ENCODE results near the gene ANTXRL. TPM values are rescaled to one million over a fixed set of nuclear protein-coding genes. Genes with fewer than 3 reads are reported as not detected.
A peak's percentile ranks its signal among the peaks of the same experiment; 100 is the strongest.

ANTXRL gene
- total RNA-seq, 1 experiment from 2014 or later, result not detected

DNA sequence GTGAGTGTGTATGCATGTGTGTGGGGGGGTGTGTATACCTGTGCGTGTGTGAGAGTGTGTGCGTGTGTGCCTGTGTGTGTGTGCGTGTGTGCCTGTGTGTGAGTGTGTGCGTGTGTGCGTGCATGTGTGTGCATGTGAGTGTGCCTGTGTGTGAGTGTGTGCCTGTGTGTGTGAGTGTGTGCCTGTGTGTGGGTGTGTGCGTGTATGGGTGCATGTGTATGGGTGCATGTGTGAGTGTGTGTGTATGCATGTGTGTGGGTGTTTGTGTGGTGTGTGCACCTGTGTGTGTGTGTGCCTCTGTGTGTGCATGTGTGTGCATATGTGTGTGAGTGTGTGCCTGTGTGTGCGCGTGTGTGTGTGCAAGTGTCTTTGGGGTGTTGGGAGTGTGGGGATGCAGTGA lies 6.4 kb downstream of the ANTXRL start:
- BruUV-seq (replicated peaks), result no TSS peak
- H3K9me3 ChIP-seq (ENCODE audit: control insufficient read depth, insufficient read depth, low read depth, low read length), result no peaks in the 10 kb centered on the region
- no peak for ATAC-seq
- ChIA-PET POLR2A (no interaction called here), CTCF (no interaction called here)
- H3K4me3 ChIP-seq (ENCODE audit: low read depth in 2 of 2, low read length in 2 of 2), result no peak overlapping the region
- peaks cover 4% of the 10 kb centered on the region; the same call in 1 of the 2 replicates for H3K4me1 ChIP-seq (ENCODE audit: control insufficient read depth, insufficient read depth, low read length)
- no peak overlapping the region for H3K27ac ChIP-seq (ENCODE audit: low read length)
- H3K27me3 ChIP-seq (ENCODE audit: control insufficient read depth, insufficient read depth, low read length), result no peaks in the 10 kb centered on the region
- DNase-seq (ENCODE audit: low read depth, low spot score), result no peak
- in situ Hi-C loops (cut with HindIII; ENCODE audit: low pct_unique_long_range_greater_than_20kb, low sequenced_read_pairs) (no loop called here), intact Hi-C loops (cut with micrococcal nuclease; ENCODE audit: unreplicated experiment) (no loop called here)
- TF ChIP-seq SIN3A (IDR thresholded peaks at IDR 0.05; ENCODE audit: borderline replicate concordance, insufficient read depth, low read depth, low read length) (no peak), POLR2AphosphoS5 (IDR thresholded peaks at IDR 0.05; ENCODE audit: low read depth, low read length) (no peak), TCF7L2 (IDR thresholded peaks at IDR 0.05; ENCODE audit: low read depth, low read length) (no peak)
- TF ChIP-seq, protein P1, sequence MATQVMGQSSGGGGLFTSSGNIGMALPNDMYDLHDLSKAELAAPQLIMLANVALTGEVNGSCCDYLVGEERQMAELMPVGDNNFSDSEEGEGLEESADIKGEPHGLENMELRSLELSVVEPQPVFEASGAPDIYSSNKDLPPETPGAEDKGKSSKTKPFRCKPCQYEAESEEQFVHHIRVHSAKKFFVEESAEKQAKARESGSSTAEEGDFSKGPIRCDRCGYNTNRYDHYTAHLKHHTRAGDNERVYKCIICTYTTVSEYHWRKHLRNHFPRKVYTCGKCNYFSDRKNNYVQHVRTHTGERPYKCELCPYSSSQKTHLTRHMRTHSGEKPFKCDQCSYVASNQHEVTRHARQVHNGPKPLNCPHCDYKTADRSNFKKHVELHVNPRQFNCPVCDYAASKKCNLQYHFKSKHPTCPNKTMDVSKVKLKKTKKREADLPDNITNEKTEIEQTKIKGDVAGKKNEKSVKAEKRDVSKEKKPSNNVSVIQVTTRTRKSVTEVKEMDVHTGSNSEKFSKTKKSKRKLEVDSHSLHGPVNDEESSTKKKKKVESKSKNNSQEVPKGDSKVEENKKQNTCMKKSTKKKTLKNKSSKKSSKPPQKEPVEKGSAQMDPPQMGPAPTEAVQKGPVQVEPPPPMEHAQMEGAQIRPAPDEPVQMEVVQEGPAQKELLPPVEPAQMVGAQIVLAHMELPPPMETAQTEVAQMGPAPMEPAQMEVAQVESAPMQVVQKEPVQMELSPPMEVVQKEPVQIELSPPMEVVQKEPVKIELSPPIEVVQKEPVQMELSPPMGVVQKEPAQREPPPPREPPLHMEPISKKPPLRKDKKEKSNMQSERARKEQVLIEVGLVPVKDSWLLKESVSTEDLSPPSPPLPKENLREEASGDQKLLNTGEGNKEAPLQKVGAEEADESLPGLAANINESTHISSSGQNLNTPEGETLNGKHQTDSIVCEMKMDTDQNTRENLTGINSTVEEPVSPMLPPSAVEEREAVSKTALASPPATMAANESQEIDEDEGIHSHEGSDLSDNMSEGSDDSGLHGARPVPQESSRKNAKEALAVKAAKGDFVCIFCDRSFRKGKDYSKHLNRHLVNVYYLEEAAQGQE (IDR thresholded peaks at IDR 0.05; ENCODE audit: insufficient read depth in 1 of 2, low read depth in 2 of 2, low read length in 1 of 2), result no peak
- TF ChIP-seq, protein P2, sequence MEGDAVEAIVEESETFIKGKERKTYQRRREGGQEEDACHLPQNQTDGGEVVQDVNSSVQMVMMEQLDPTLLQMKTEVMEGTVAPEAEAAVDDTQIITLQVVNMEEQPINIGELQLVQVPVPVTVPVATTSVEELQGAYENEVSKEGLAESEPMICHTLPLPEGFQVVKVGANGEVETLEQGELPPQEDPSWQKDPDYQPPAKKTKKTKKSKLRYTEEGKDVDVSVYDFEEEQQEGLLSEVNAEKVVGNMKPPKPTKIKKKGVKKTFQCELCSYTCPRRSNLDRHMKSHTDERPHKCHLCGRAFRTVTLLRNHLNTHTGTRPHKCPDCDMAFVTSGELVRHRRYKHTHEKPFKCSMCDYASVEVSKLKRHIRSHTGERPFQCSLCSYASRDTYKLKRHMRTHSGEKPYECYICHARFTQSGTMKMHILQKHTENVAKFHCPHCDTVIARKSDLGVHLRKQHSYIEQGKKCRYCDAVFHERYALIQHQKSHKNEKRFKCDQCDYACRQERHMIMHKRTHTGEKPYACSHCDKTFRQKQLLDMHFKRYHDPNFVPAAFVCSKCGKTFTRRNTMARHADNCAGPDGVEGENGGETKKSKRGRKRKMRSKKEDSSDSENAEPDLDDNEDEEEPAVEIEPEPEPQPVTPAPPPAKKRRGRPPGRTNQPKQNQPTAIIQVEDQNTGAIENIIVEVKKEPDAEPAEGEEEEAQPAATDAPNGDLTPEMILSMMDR (IDR thresholded peaks at IDR 0.05), result no peak
- no peaks in the 10 kb centered on the region for H3K36me3 ChIP-seq (ENCODE audit: control insufficient read depth, insufficient read depth, low read length)

- in situ Hi-C loops (cut with HindIII; ENCODE audit: low pct_unique_long_range_greater_than_20kb, low sequenced_read_pairs) (no loop called here), intact Hi-C loops (cut with micrococcal nuclease; ENCODE audit: unreplicated experiment) (no loop called here)
- Histone ChIP-seq H3K27me3 (ENCODE audit: control insufficient read depth, insufficient read depth, low read length) (no peaks in the 10 kb centered on the region), H3K4me3 (ENCODE audit: low read depth in 2 of 2, low read length in 2 of 2) (no peak overlapping the region), H3K4me1 (ENCODE audit: control insufficient read depth, insufficient read depth, low read length) (peaks cover 4% of the 10 kb centered on the region; the same call in 1 of the 2 replicates), H3K9me3 (ENCODE audit: control insufficient read depth, insufficient read depth, low read depth, low read length) (no peaks in the 10 kb centered on the region), H3K36me3 (ENCODE audit: control insufficient read depth, insufficient read depth, low read length) (no peaks in the 10 kb centered on the region), H3K27ac (ENCODE audit: low read length) (no peak overlapping the region)
- DNase-seq (ENCODE audit: low read depth, low spot score) (no peak), ATAC-seq (peak; percentile 39)
- ChIA-PET CTCF (no interaction called here), POLR2A (no interaction called here)
- no TSS peak for BruUV-seq (replicated peaks)
- TF ChIP-seq, protein P2 (IDR thresholded peaks at IDR 0.05), result no peak
- TF ChIP-seq SIN3A (IDR thresholded peaks at IDR 0.05; ENCODE audit: borderline replicate concordance, insufficient read depth, low read depth, low read length), result no peak
- TF ChIP-seq, protein P1 (IDR thresholded peaks at IDR 0.05; ENCODE audit: insufficient read depth in 1 of 2, low read depth in 2 of 2, low read length in 1 of 2), result no peak
- TF ChIP-seq TCF7L2 (IDR thresholded peaks at IDR 0.05; ENCODE audit: low read depth, low read length), result no peak
- no peak for TF ChIP-seq POLR2AphosphoS5 (IDR thresholded peaks at IDR 0.05; ENCODE audit: low read depth, low read length)
Measured at GRCh38 chr10:46293832-46294640, 7.2 kb downstream of the ANTXRL start.
